Measurements from ENCODE around the gene HDAC9. TPM values are rescaled to one million over a fixed set of nuclear protein-coding genes. Genes with fewer than 3 reads are reported as not detected.
A peak's percentile ranks its signal among the peaks of the same experiment; 100 is the strongest.

The HDAC9 gene
- total RNA-seq, 2 donors from 2014 or later: 4.9 to 12.9 TPM

DNA sequence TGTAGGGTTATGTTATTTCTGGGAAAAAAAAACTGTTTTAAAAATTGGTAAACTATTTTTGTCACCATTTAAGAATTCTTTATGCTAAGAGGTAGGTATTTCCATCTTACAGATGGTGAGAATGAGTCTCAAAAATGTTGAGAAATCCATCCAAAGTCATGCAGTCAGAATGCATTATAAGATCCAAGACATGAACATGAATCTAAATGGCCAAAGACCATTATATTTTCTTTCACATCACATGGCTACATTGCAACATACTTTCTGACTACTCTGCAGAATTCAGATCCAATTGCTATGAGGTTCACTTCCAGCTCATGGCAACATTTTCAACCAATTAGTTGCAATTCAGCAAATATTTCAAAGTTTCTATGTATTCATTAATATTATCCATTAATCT is 440.7 kb downstream of the HDAC9 start:
- intact Hi-C loops (cut with DNase I): no loop called here
- Histone ChIP-seq H3K27me3 (no peaks in the 10 kb centered on the region), H3K36me3 (replicated peaks in 1 of 2; ENCODE audit: insufficient read depth in 1 of 2, low read depth in 2 of 2) (no peaks in the 10 kb centered on the region), H3K9me3 (no peaks in the 10 kb centered on the region), H3K27ac (no peak overlapping the region), H3K4me1 (peaks cover 13% of the 10 kb centered on the region), H3K4me3 (no peak overlapping the region)
- ATAC-seq (no peak), DNase-seq (no peak)
- TF ChIP-seq, protein P1, sequence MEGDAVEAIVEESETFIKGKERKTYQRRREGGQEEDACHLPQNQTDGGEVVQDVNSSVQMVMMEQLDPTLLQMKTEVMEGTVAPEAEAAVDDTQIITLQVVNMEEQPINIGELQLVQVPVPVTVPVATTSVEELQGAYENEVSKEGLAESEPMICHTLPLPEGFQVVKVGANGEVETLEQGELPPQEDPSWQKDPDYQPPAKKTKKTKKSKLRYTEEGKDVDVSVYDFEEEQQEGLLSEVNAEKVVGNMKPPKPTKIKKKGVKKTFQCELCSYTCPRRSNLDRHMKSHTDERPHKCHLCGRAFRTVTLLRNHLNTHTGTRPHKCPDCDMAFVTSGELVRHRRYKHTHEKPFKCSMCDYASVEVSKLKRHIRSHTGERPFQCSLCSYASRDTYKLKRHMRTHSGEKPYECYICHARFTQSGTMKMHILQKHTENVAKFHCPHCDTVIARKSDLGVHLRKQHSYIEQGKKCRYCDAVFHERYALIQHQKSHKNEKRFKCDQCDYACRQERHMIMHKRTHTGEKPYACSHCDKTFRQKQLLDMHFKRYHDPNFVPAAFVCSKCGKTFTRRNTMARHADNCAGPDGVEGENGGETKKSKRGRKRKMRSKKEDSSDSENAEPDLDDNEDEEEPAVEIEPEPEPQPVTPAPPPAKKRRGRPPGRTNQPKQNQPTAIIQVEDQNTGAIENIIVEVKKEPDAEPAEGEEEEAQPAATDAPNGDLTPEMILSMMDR (IDR thresholded peaks at IDR 0.05): no peak

DNA sequence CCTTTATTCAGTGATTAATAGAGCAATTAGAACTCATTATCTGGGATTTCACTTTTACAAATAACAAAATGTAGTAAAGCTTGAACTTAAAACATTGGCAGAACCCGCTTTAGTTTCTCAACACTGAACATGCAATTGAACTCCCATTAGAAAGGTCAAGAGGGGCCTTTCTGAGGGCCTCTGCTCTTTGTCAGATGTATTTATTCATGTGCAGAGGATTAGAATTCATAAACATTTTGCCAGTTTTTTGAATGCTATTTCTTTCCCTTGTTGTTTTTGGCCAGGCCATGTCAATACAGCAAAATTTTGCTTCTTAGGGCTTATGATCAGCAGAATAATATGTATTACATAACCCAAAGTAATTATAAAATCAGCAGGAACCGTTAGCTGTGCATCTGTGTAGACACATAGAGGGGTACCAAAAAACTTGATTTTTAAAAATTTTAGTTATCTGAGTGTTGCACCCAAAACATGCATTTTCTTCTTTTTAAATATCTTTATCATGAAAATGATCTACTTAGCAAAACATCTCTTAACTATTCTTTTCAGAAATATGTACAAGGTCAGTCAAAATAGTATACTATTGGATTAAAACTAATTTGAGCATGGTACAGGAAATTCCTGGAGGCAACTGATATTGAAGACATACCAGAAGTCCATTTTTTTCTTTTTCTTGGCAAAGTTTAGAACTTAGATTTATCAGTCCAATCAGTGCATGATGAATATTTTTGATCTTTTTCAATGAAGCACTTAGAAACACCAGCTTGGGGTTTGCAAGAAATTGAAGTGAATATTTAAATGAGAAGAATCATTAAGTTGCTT is 444.4 kb downstream of the HDAC9 start:
- Histone ChIP-seq H3K9me3 (no peaks in the 10 kb centered on the region), H3K27me3 (no peaks in the 10 kb centered on the region), H3K4me3 (no peak overlapping the region), H3K4me1 (peaks cover 15% of the 10 kb centered on the region), H3K27ac (no peak overlapping the region), H3K36me3 (replicated peaks in 1 of 2; ENCODE audit: insufficient read depth in 1 of 2, low read depth in 2 of 2) (no peaks in the 10 kb centered on the region)
- ATAC-seq (no peak), DNase-seq (no peak)
- intact Hi-C loops (cut with DNase I): no loop called here
- no peak for TF ChIP-seq POLR2A (IDR thresholded peaks at IDR 0.05)
- TF ChIP-seq, protein P1 (IDR thresholded peaks at IDR 0.05): no peak
- 74 to 78% methylated on average over 2 of the region's 2 CpGs for WGBS, 2 donors

DNA sequence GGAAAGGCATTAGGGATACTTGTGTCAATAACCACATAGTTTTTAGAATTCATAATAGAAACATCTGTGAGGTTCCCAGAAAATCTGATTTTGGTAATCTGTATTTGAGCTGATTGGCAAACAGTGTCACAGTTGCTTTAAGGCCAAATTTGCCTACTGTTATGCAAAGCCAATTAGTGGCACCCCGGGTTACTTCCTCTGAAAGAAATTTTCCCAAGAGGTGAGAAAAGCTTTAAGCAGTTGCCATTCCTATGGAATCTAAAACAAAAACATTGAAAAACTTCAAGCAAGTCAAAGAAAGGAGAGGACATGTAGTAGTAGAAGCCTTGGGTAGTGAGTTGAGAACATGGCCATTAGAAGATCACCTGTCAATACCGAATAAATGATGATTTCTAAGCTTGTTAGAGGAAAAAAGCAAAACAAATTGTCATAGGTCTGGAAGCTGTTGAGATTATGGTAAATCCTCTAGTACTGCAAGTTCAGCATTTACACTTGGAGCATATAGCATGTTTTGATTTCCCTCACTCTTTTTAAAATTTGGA is 445.1 kb downstream of the HDAC9 start:
- intact Hi-C loops (cut with DNase I): no loop called here

DNA sequence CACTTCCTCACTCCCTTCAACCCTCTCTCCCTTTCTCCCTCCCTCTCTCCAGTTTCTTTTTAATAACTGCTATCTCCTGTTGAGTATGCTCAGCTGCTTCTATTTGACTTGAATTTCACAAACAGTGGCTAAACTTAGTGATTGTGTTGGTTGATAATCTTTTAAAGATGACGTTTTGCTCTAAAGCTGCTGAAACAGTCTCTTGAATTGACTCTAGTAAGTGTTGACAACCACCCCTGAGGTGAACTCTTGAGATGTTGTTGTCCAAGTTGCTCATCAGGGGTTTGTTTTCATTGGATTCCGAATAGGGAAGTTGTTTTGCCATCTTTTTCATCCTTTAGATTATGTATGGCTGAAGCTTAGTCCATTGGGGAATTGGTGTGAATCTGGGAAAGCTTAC is 445.7 kb downstream of the HDAC9 start:
- TF ChIP-seq, protein P1 (IDR thresholded peaks at IDR 0.05): no peak
- no peak for TF ChIP-seq POLR2A (IDR thresholded peaks at IDR 0.05)
- no peak overlapping the region for H3K4me3 ChIP-seq
- H3K4me1 ChIP-seq: peaks cover 15% of the 10 kb centered on the region
- peak overlapping the region in 1 of 4 donors; percentile 40 for H3K27ac ChIP-seq
- DNase-seq (no peak), ATAC-seq (peak; percentile 33)
- no peaks in the 10 kb centered on the region for H3K9me3 ChIP-seq
- H3K36me3 ChIP-seq (replicated peaks in 1 of 2; ENCODE audit: insufficient read depth in 1 of 2, low read depth in 2 of 2): no peaks in the 10 kb centered on the region
- intact Hi-C loops (cut with DNase I): no loop called here
- H3K27me3 ChIP-seq: no peaks in the 10 kb centered on the region
- 24 to 28% methylated on average over 2 of the region's 2 CpGs for whole genome bisulfite sequencing, 2 donors

More for the DNA sequence above, 445.1 kb downstream of the HDAC9 start:
- Histone ChIP-seq H3K4me1 (peaks cover 15% of the 10 kb centered on the region), H3K27me3 (no peaks in the 10 kb centered on the region), H3K9me3 (no peaks in the 10 kb centered on the region), H3K36me3 (replicated peaks in 1 of 2; ENCODE audit: insufficient read depth in 1 of 2, low read depth in 2 of 2) (no peaks in the 10 kb centered on the region), H3K27ac (peak overlapping the region in 1 of 4 donors; percentile 40), H3K4me3 (no peak overlapping the region)
- WGBS, 2 donors: 10 to 25% methylated on average over 2 of the region's 2 CpGs
- DNase-seq (peak in 1 of 4 donors; percentile 34), ATAC-seq (peak; percentile 69)
- TF ChIP-seq, protein P1 (IDR thresholded peaks at IDR 0.05): no peak
- TF ChIP-seq POLR2A (IDR thresholded peaks at IDR 0.05): no peak
